Endothelial cell of umbilical vein (primary cell): ENCODE data around the gene UAP1L1. TPM values are rescaled to one million over a fixed set of nuclear protein-coding genes. Genes with fewer than 3 reads are reported as not detected.

Source experiments
- BruUV-seq: library from RNA; stranded (reverse); fragments of 400-500 nt; replicated peaks from 2 replicates; lab custom pipeline; 2021; lab: Mats Ljungman, UMichigan
- CTCF ChIA-PET: fragments of 300-600, 350-600 bp; sonication (Branson Sonifier 250); formaldehyde crosslinking; loops from one replicate; lab custom pipeline; 2021; ENCODE audit warnings: antibody characterized with exemption, inconsistent platforms; lab: Charles Lee
- POLR2A ChIA-PET: fragments of 300-600, 350-600 bp; sonication (Branson Sonifier 250); formaldehyde crosslinking; loops from one replicate; lab custom pipeline; 2021; ENCODE audit warnings: antibody characterized with exemption, inconsistent platforms; lab: Charles Lee
- DNase-seq: peaks from one replicate; pipeline ENCODE4 v3.0.0-alpha.2; 2011; ENCODE audit warnings: low read depth, low spot score
- FAIRE-seq: peaks from 2 replicates; lab custom pipeline; 2011; peaks lifted over from hg19 to GRCh38; lab: Jason Lieb, UNC
- H2AFZ ChIP-seq: 2 replicates; pipeline ENCODE4 v1.6.0; 2012; ENCODE audit warnings: low read depth, low read length, control low read depth, inconsistent platforms
- H3K27ac ChIP-seq: 2 replicates; pipeline ENCODE4 v1.5.1; 2011; ENCODE audit warnings: low read depth, mild to moderate bottlenecking, control low read depth, low read length, moderate library complexity; ENCODE audit not compliant: insufficient read depth
- H3K27me3 ChIP-seq, 2 experiments: 2 replicates each; pipeline versions ENCODE4 v1.6.0 to v1.6.1; 2011; ENCODE audit warnings: low read length in 2 of 2, mixed read lengths in 1 of 2; ENCODE audit not compliant: control insufficient read depth in 2 of 2, insufficient read depth in 2 of 2
- H3K36me3 ChIP-seq, 2 experiments: 2 replicates in 1 of 2; 3 replicates in 1 of 2; pipeline ENCODE4 v1.5.1; 2011; ENCODE audit warnings: low read length in 2 of 2, mild to moderate bottlenecking in 1 of 2, moderate library complexity in 1 of 2; ENCODE audit not compliant: control insufficient read depth in 2 of 2, insufficient read depth in 2 of 2; ENCODE audit errors: extremely low read depth in 1 of 2
- H3K4me1 ChIP-seq: 3 replicates; pipeline ENCODE4 v1.5.1; 2011; ENCODE audit warnings: mild to moderate bottlenecking, low read length; ENCODE audit not compliant: control insufficient read depth, insufficient read depth; ENCODE audit errors: extremely low read depth
- H3K4me2 ChIP-seq: 2 replicates; pipeline ENCODE4 v1.6.1; 2011; ENCODE audit warnings: low read length, control low read depth, mixed read lengths; ENCODE audit not compliant: insufficient read depth
- H3K4me3 ChIP-seq, 3 experiments: fragments of 200-600 bp in 1 of 3; sonication (generic), shearing (Covaris generic) in 1 of 3; replicated peaks in 1 of 3; 2 replicates each; pipeline ENCODE4 v1.5.1; 2011 to 2016; ENCODE audit warnings: control low read depth in 3 of 3, low read length in 3 of 3, mild to moderate bottlenecking in 2 of 3, inconsistent platforms in 1 of 3, low read depth in 1 of 3, moderate library complexity in 1 of 3; ENCODE audit not compliant: insufficient read depth in 1 of 3
- H3K79me2 ChIP-seq: 2 replicates; pipeline ENCODE4 v1.6.0; 2012; ENCODE audit warnings: low read length, inconsistent platforms; ENCODE audit not compliant: control insufficient read depth, insufficient read depth
- H3K9ac ChIP-seq: replicated peaks from 2 replicates; pipeline ENCODE3; 2011; ENCODE audit warnings: low read length, control low read depth; ENCODE audit not compliant: insufficient read depth; ENCODE audit errors: extremely low read depth
- H3K9me1 ChIP-seq: replicated peaks from 3 replicates; pipeline ENCODE4 v1.6.0; 2011; ENCODE audit warnings: mild to moderate bottlenecking, low read length; ENCODE audit not compliant: control insufficient read depth, insufficient read depth; ENCODE audit errors: extremely low read depth
- H3K9me3 ChIP-seq: replicated peaks from 2 replicates; pipeline ENCODE4 v1.5.1; 2012; ENCODE audit warnings: low read length, inconsistent platforms; ENCODE audit not compliant: control insufficient read depth, insufficient read depth
- H4K20me1 ChIP-seq: replicated peaks from 2 replicates; pipeline ENCODE3; 2011; ENCODE audit warnings: mild to moderate bottlenecking, low read length; ENCODE audit not compliant: control insufficient read depth, insufficient read depth; ENCODE audit errors: extremely low read depth
- EZH2 ChIP-seq: IDR thresholded peaks from 2 replicates; pipeline ENCODE4 v1.6.1; 2012; ENCODE audit warnings: borderline replicate concordance, low read depth, mild to moderate bottlenecking, moderate library complexity, low read length, inconsistent platforms; ENCODE audit not compliant: severe bottlenecking
- FOS ChIP-seq: IDR thresholded peaks from 2 replicates; pipeline ENCODE4 v1.6.1; 2011; ENCODE audit warnings: mild to moderate bottlenecking, low read length, moderate library complexity, borderline replicate concordance; ENCODE audit not compliant: insufficient read depth
- GATA2 ChIP-seq: IDR thresholded peaks from 2 replicates; pipeline ENCODE4 v1.7.0; 2011; ENCODE audit warnings: low read depth, mild to moderate bottlenecking, moderate library complexity, mixed read lengths, low read length; ENCODE audit not compliant: insufficient read length, insufficient read depth
- JUN ChIP-seq: IDR thresholded peaks from 2 replicates; pipeline ENCODE4 v1.6.1; 2011; ENCODE audit warnings: borderline replicate concordance, low read depth; ENCODE audit not compliant: insufficient read length, insufficient read depth
- MYC ChIP-seq: IDR thresholded peaks from one replicate; pipeline ENCODE4 v1.6.1; 2011; ENCODE audit warnings: mild to moderate bottlenecking, low read depth, low read length
- POLR2A ChIP-seq: IDR thresholded peaks from 2 replicates; pipeline ENCODE4 v1.6.1; 2012; ENCODE audit warnings: low read depth, mild to moderate bottlenecking, control low read depth, low read length
- POLR2AphosphoS5 ChIP-seq: IDR thresholded peaks from 2 replicates; pipeline ENCODE4 v1.6.1; 2012; ENCODE audit warnings: low read depth, mild to moderate bottlenecking, control low read depth, low read length, moderate library complexity; ENCODE audit not compliant: insufficient read depth
- dilution Hi-C: fragments of 300-500 bp; cut with MboI; formaldehyde crosslinking; loops from one replicate; pipeline ENCODE4 v1.15.0; 2019; ENCODE audit warnings: low sequenced_read_pairs; ENCODE audit not compliant: extremely low pct_ligation_motif_present
- intact Hi-C: fragments of 100-400 bp; cut with micrococcal nuclease; formaldehyde crosslinking; loops from one replicate; pipeline ENCODE4 v1.10.0; 2022
- polyA plus RNA-seq, 4 experiments: library from polyadenylated mRNA; depleted of rRNA in 3 of 4; stranded (reverse) in 3 of 4; unstranded in 1 of 4; fragments of >200 nt; gene quantifications; 2 replicates each; pipeline versions ENCODE4 v1.2.1 to v1.2.3, GENCODE V29; 2011 to 2012; ENCODE audit warnings: missing spikeins in 1 of 4
- total RNA-seq: library from RNA; stranded (reverse); gene quantifications from 2 replicates; pipeline ENCODE4 v1.2.3, GENCODE V29; 2021
- TF ChIP-seq, protein P1 (sequence below): IDR thresholded peaks from 2 replicates; pipeline ENCODE4 v1.6.1; 2011; ENCODE audit not compliant: insufficient read depth, insufficient read length
- TF ChIP-seq, protein P2 (sequence below), 2 donors: IDR thresholded peaks; 1 replicate in 1 of 2; 2 replicates in 1 of 2; pipeline ENCODE4 v1.5.1; 2011; ENCODE audit warnings: low read length in 2 of 2, mild to moderate bottlenecking in 2 of 2, moderate library complexity in 2 of 2, control low read depth in 1 of 2, inconsistent platforms in 1 of 2, low read depth in 1 of 2; ENCODE audit not compliant: insufficient read depth in 1 of 2; ENCODE audit errors: extremely low read depth in 1 of 2

The UAP1L1 gene
- total and polyA plus RNA-seq, 2 donors (not counting 3 experiments of a cell fraction or from before 2014, with no cell fraction given): 26.0 to 41.7 TPM

DNA sequence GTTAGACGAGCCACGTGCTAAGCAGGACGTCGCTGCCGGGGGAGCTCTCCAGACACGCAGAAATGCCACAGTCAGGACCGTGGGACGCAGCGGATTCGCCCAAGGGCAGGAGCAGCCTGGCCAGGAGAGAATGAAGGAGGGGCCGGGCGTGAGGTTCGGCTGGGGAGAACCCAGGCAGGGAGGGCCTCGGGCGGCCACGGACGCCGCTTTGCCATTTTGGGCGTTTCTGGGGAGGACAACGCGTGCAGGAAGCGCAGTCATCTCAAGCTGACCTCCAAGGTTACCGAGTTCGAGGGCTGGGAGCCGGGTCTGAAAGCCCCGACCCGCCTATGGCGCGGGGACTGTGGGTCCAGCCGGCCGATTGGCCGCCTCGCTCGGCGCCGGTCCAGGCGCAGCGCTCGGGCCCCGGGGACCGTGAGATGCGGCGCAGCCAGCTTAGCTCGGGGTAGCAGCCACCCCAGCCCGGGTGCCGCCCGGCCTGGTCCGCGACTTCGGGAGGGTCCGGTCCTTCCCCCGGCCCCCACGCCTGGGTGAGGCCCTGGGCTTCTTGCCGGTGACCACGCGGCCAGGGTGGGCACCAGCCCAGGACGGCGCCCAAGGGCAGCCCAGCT lies 8.7 kb downstream of the UAP1L1 start:
- peak overlapping the region; percentile 10 for H2AFZ ChIP-seq
- CTCF ChIA-PET: interaction anchor here (0.9 to 1.8 kb wide), 7 partner anchors 8 to 151 kb away, joined by 7 to 12 read pairs (median 8); partner anchors contain the start of genes SAPCD2 and UAP1L1
- dilution Hi-C loops (no loop called here), intact Hi-C loops (loop anchor here (1.0 to 2.0 kb wide), 3 partner anchors 29 to 57 kb away; partner anchors contain the start of genes ABCA2, DPP7 and NPDC1)
- no peaks in the 10 kb centered on the region for H3K9me1 ChIP-seq
- peak overlapping the region; percentile 48 for H3K27ac ChIP-seq
- TSS peak; percentile 70 for BruUV-seq
- H3K79me2 ChIP-seq: no peaks in the 10 kb centered on the region
- POLR2A ChIA-PET: interaction anchor here (0.6 to 1.7 kb wide), 5 partner anchors 9 to 156 kb away, joined by 3 to 10 read pairs (median 4); partner anchors contain the start of genes SAPCD2 and TUBB4B
- peak; percentile 37 for DNase-seq
- peak; percentile 76 for FAIRE-seq
- H3K4me2 ChIP-seq: peak overlapping the region; percentile 54
- H3K27me3 ChIP-seq: no peaks in the 10 kb centered on the region
- H3K4me3 ChIP-seq: peak overlapping the region; percentile 2 to 62 (median 25)
- TF ChIP-seq MYC (no peak), POLR2A (peak; percentile 56)
- TF ChIP-seq, protein P1, sequence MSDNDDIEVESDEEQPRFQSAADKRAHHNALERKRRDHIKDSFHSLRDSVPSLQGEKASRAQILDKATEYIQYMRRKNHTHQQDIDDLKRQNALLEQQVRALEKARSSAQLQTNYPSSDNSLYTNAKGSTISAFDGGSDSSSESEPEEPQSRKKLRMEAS: peak; percentile 19
- H3K9ac ChIP-seq: peak overlapping the region; percentile 59
- peaks cover 0 to 20% of the 10 kb centered on the region in 2 experiments for H3K36me3 ChIP-seq
- no peaks in the 10 kb centered on the region for H3K9me3 ChIP-seq
- H3K4me1 ChIP-seq: peaks cover 28% of the 10 kb centered on the region
- H4K20me1 ChIP-seq: no peaks in the 10 kb centered on the region

DNA sequence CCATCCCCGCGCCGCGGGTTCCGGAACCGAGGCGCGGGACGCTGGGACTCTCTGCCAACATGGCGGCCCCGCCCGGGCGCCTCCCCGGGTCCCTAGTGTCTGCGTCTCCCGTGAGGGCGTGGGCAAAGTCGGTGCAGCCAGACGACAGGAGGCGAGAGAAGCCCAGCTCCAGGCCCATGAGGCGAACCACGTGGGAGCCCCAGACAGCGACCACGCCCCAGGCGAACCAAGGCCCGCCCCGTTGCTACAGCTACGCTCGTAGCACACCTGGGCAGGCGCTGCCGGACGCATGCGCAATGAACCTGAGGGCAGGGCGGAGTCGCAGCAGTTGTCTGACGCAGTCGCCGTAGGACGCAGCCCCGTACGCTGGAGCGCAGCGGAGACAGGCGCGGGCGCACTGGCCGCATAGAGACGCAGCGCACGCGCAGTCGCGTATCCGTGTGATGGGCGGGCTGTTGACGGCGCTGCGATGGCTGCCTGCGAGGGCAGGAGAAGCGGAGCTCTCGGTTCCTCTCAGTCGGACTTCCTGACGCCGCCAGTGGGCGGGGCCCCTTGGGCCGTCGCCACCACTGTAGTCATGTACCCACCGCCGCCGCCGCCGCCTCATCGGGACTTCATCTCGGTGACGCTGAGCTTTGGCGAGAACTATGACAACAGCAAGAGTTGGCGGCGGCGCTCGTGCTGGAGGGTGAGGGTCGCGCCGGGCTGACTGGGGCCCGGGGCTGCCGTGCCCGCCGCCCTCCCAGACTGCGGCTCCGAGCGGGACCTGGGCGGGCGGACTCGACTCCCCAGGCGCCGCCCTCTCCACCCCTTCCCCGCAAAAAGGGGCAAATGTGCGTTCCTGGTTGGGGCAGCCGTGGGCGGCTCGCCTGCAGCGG lies 9.5 kb downstream of the UAP1L1 start, which contains the start of gene MAN1B1:
Gene MAN1B1 (plus strand): TSS at position 455 of the 878 bp plus-strand sequence. CDS start 15 bp downstream, at position 470.
- ChIA-PET CTCF (interaction anchor here (0.7 to 1.8 kb wide), 10 partner anchors 9 to 150 kb away, joined by 3 to 12 read pairs (median 7); partner anchors contain the start of genes RNF224, SAPCD2 and UAP1L1), POLR2A (interaction anchor here (0.6 to 1.7 kb wide), 7 partner anchors 10 to 155 kb away, joined by 3 to 10 read pairs (median 3); partner anchors contain the start of genes NPDC1, SAPCD2 and TUBB4B)
- Histone ChIP-seq H2AFZ (peak within 1 kb of the TSS; percentile 52), H3K9me3 (no peaks in the 10 kb centered on the region), H4K20me1 (no peaks in the 10 kb centered on the region), H3K9me1 (no peaks in the 10 kb centered on the region), H3K4me3 (peak within 1 kb of the TSS; percentile 42 to 62 (median 47)), H3K79me2 (no peaks in the 10 kb centered on the region), H3K4me1 (peaks cover 28% of the 10 kb centered on the region), H3K9ac (peak within 1 kb of the TSS; percentile 59), H3K36me3 (peaks cover 0 to 18% of the 10 kb centered on the region in 2 experiments), H3K27me3 (no peaks in the 10 kb centered on the region), H3K4me2 (peak within 1 kb of the TSS; percentile 90), H3K27ac (peak within 1 kb of the TSS; percentile 48)
- dilution Hi-C loops (no loop called here), intact Hi-C loops (loop anchor here (1.0 to 2.0 kb wide), 3 partner anchors 28 to 58 kb away; partner anchors contain the start of genes ABCA2, DPP7 and NPDC1)
- peak; percentile 94 for TF ChIP-seq MYC
- TF ChIP-seq JUN: no peak
- TF ChIP-seq, protein P1: peak; percentile 90
- TF ChIP-seq EZH2: no peak
- TF ChIP-seq, protein P2, sequence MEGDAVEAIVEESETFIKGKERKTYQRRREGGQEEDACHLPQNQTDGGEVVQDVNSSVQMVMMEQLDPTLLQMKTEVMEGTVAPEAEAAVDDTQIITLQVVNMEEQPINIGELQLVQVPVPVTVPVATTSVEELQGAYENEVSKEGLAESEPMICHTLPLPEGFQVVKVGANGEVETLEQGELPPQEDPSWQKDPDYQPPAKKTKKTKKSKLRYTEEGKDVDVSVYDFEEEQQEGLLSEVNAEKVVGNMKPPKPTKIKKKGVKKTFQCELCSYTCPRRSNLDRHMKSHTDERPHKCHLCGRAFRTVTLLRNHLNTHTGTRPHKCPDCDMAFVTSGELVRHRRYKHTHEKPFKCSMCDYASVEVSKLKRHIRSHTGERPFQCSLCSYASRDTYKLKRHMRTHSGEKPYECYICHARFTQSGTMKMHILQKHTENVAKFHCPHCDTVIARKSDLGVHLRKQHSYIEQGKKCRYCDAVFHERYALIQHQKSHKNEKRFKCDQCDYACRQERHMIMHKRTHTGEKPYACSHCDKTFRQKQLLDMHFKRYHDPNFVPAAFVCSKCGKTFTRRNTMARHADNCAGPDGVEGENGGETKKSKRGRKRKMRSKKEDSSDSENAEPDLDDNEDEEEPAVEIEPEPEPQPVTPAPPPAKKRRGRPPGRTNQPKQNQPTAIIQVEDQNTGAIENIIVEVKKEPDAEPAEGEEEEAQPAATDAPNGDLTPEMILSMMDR (IDR thresholded peaks at IDR 0.05; ENCODE audit: extremely low read depth in 1 of 2, insufficient read depth in 1 of 2, low read depth in 1 of 2, low read length in 2 of 2): no peak
- TF ChIP-seq FOS: no peak
- TF ChIP-seq POLR2AphosphoS5: peak; percentile 65
- TF ChIP-seq POLR2A: peak; percentile 89
- no peak for TF ChIP-seq GATA2
- DNase-seq: peak; percentile 100
- FAIRE-seq: peak; percentile 99
- BruUV-seq: no TSS peak
